ENCODE measurements around the gene SLCO1B1. TPM values are rescaled to one million over a fixed set of nuclear protein-coding genes. Genes with fewer than 3 reads are reported as not detected.

Gene SLCO1B1
- total RNA-seq, 1 experiment from 2014 or later: not detected

DNA sequence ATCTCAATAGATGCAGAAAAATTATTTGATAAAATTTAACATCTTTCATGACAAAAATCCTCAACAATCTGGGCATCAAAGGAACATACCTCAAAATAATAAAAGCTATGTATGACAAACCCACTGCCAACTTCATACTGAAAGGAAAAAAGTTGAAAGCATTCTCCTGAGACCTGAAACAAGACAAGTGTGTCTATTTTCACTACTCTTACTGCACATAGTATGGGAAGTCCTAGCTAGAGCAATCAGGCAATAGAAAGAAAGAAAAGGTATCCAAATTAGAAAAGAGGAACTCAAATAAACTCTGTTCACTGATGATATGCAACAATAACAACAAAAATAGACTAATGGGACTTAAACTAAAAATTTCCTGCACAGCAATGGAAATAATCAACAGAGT lies 90.1 kb downstream of the SLCO1B1 start:
- DNase-seq (ENCODE audit: low read depth): no peak

DNA sequence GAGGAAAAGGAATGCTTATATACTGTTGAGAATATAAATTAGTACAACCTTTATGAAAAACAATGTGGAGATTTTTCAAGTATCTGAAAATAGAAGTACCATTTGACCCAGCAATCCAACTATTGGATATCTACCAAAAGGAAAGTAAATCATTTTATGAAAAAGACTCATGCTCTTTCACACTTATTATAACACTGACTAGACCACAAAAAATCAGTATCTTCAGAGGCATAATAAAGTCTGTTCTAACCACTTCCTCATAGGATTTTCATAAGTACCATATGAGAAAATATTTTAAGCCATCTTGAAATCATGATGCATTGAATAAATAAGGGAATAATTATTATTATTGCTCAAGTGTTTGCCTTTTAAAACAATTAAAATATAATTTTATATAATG lies 90.8 kb downstream of the SLCO1B1 start:
- DNase-seq (ENCODE audit: low read depth): no peak

DNA sequence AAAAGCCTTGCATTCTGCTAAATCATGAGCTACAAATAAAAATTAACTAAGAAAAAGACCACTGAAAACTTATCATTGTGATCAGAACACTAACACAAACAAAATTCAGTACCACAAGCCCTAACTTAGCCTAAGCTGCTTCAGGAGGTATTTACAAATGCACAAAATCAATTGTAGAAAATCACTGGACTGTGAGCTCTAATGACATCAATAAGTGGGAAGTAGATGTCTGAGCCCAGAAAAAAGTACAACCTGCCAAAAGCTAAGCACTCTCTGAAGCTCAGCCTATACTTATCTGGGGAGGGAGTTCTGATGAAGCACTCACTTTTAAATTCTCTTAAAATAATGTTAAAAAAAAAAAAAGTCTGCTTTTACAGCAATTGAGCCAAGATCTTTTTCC lies 92.9 kb downstream of the SLCO1B1 start:
- no peak for DNase-seq (ENCODE audit: low read depth)

DNA sequence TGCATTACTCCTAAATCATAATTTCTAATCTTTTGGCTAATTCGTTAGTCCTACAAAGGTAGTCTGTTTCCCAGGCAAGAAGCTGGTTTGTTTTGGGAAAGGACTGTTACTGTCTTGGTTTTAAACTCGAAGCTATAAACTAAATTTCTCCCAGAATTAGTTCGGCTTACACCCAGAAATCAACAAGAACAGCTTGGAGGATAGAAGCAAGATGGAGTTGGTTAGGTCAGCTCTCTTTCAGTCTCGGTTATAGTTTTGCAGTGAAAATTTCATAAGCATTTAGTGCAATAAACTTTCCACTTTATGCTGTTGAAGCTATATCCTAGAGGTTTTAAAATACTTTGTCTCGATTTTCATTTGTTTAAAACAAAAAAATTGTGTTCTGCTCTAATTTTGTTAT lies 103.4 kb downstream of the SLCO1B1 start:
- no peak for DNase-seq (ENCODE audit: low read depth)

GRCh38 chr12:21239866-21240265 lies 108.9 kb downstream of the SLCO1B1 start:
- peak; percentile 49 for DNase-seq (ENCODE audit: low read depth)

- peak; percentile 15 for DNase-seq (ENCODE audit: low read depth)
Observed at GRCh38 chr12:21248679-21249078, 117.7 kb downstream of the SLCO1B1 start.

- no peak for DNase-seq (ENCODE audit: low read depth)
Observed at GRCh38 chr12:21252070-21252469, 121.1 kb downstream of the SLCO1B1 start.

DNA sequence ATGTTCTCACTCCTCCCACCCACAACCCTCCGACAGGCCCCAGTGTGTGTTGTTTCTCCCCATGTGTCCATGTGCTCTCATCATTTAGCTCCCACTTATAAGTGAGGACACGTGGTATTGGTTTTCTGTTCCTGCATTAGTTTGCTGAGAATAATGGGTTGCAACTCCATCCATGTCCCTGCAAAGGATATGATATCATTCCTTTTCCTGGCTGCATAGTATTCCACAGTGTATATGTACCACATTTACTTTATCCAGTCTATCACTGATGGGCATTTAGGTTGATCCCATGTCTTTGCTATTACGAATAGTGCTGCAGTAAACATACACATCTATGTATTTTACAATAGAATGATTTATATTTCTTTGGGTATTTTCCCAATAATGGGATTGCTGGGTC lies 126.2 kb downstream of the SLCO1B1 start:
- no peak for DNase-seq (ENCODE audit: low read depth)

- DNase-seq (ENCODE audit: low read depth): no peak
Observed at GRCh38 chr12:21264232-21264631, 133.2 kb downstream of the SLCO1B1 start.

GRCh38 chr12:21265932-21266331 lies 134.9 kb downstream of the SLCO1B1 start:
- DNase-seq (ENCODE audit: low read depth): no peak

DNA sequence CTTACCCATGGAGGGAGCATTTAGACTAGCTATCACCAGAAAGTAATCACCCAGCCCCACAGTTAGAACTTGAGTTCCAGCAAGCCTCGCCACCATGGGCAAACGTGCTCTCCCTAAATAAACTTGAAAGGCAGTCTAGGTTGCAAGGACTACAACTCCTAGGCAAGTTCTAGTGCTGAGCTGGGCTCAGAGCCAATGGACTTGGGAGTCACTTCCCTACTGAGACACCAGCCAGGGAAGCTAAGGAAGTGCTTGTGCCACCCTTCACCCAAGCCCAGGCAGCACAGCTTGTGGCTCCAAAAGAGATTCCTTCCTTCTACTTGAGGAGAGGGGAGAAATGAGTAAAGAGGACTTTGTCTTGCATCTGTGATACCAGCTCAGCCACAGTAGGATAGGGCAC lies 145.8 kb downstream of the SLCO1B1 start:
- DNase-seq (ENCODE audit: low read depth): peak; percentile 70

Other genes starting within 250 kb of the SLCO1B1 start
- not detected in 2 replicates for gene SLCO1A2, start 203.7 kb downstream of the SLCO1B1 start, total RNA-seq (2014; rRNA removed; shearing (Covaris generic))
- not detected in 2 replicates for gene IAPP, start 241.7 kb downstream of the SLCO1B1 start, total RNA-seq (2014; rRNA removed; shearing (Covaris generic))